Endothelial cell of umbilical vein (primary cell): Measurements from ENCODE around the gene LRRC53. TPM values are rescaled to one million over a fixed set of nuclear protein-coding genes. Genes with fewer than 3 reads are reported as not detected.

Experiments used
- BruUV-seq: library from RNA; stranded (reverse); fragments of 400-500 nt; replicated peaks from 2 replicates; lab custom pipeline; 2021; lab: Mats Ljungman, UMichigan
- CTCF ChIA-PET: fragments of 300-600, 350-600 bp; sonication (Branson Sonifier 250); formaldehyde crosslinking; loops from one replicate; lab custom pipeline; 2021; ENCODE audit warnings: antibody characterized with exemption, inconsistent platforms; lab: Charles Lee
- POLR2A ChIA-PET: fragments of 300-600, 350-600 bp; sonication (Branson Sonifier 250); formaldehyde crosslinking; loops from one replicate; lab custom pipeline; 2021; ENCODE audit warnings: antibody characterized with exemption, inconsistent platforms; lab: Charles Lee
- DNase-seq: peaks from one replicate; pipeline ENCODE4 v3.0.0-alpha.2; 2011; ENCODE audit warnings: low read depth, low spot score
- FAIRE-seq: peaks from 2 replicates; lab custom pipeline; 2011; peaks lifted over from hg19 to GRCh38; lab: Jason Lieb, UNC
- H2AFZ ChIP-seq: 2 replicates; pipeline ENCODE4 v1.6.0; 2012; ENCODE audit warnings: low read depth, low read length, control low read depth, inconsistent platforms
- H3K27ac ChIP-seq: 2 replicates; pipeline ENCODE4 v1.5.1; 2011; ENCODE audit warnings: low read depth, mild to moderate bottlenecking, control low read depth, low read length, moderate library complexity; ENCODE audit not compliant: insufficient read depth
- H3K27me3 ChIP-seq, 2 experiments: 2 replicates each; pipeline versions ENCODE4 v1.6.0 to v1.6.1; 2011; ENCODE audit warnings: low read length in 2 of 2, mixed read lengths in 1 of 2; ENCODE audit not compliant: control insufficient read depth in 2 of 2, insufficient read depth in 2 of 2
- H3K36me3 ChIP-seq, 2 experiments: 2 replicates in 1 of 2; 3 replicates in 1 of 2; pipeline ENCODE4 v1.5.1; 2011; ENCODE audit warnings: low read length in 2 of 2, mild to moderate bottlenecking in 1 of 2, moderate library complexity in 1 of 2; ENCODE audit not compliant: control insufficient read depth in 2 of 2, insufficient read depth in 2 of 2; ENCODE audit errors: extremely low read depth in 1 of 2
- H3K4me1 ChIP-seq: 3 replicates; pipeline ENCODE4 v1.5.1; 2011; ENCODE audit warnings: mild to moderate bottlenecking, low read length; ENCODE audit not compliant: control insufficient read depth, insufficient read depth; ENCODE audit errors: extremely low read depth
- H3K4me2 ChIP-seq: 2 replicates; pipeline ENCODE4 v1.6.1; 2011; ENCODE audit warnings: low read length, control low read depth, mixed read lengths; ENCODE audit not compliant: insufficient read depth
- H3K4me3 ChIP-seq, 3 experiments: fragments of 200-600 bp in 1 of 3; sonication (generic), shearing (Covaris generic) in 1 of 3; replicated peaks in 1 of 3; 2 replicates each; pipeline ENCODE4 v1.5.1; 2011 to 2016; ENCODE audit warnings: control low read depth in 3 of 3, low read length in 3 of 3, mild to moderate bottlenecking in 2 of 3, inconsistent platforms in 1 of 3, low read depth in 1 of 3, moderate library complexity in 1 of 3; ENCODE audit not compliant: insufficient read depth in 1 of 3
- H3K79me2 ChIP-seq: 2 replicates; pipeline ENCODE4 v1.6.0; 2012; ENCODE audit warnings: low read length, inconsistent platforms; ENCODE audit not compliant: control insufficient read depth, insufficient read depth
- H3K9ac ChIP-seq: replicated peaks from 2 replicates; pipeline ENCODE3; 2011; ENCODE audit warnings: low read length, control low read depth; ENCODE audit not compliant: insufficient read depth; ENCODE audit errors: extremely low read depth
- H3K9me1 ChIP-seq: replicated peaks from 3 replicates; pipeline ENCODE4 v1.6.0; 2011; ENCODE audit warnings: mild to moderate bottlenecking, low read length; ENCODE audit not compliant: control insufficient read depth, insufficient read depth; ENCODE audit errors: extremely low read depth
- H3K9me3 ChIP-seq: replicated peaks from 2 replicates; pipeline ENCODE4 v1.5.1; 2012; ENCODE audit warnings: low read length, inconsistent platforms; ENCODE audit not compliant: control insufficient read depth, insufficient read depth
- H4K20me1 ChIP-seq: replicated peaks from 2 replicates; pipeline ENCODE3; 2011; ENCODE audit warnings: mild to moderate bottlenecking, low read length; ENCODE audit not compliant: control insufficient read depth, insufficient read depth; ENCODE audit errors: extremely low read depth
- EZH2 ChIP-seq: IDR thresholded peaks from 2 replicates; pipeline ENCODE4 v1.6.1; 2012; ENCODE audit warnings: borderline replicate concordance, low read depth, mild to moderate bottlenecking, moderate library complexity, low read length, inconsistent platforms; ENCODE audit not compliant: severe bottlenecking
- FOS ChIP-seq: IDR thresholded peaks from 2 replicates; pipeline ENCODE4 v1.6.1; 2011; ENCODE audit warnings: mild to moderate bottlenecking, low read length, moderate library complexity, borderline replicate concordance; ENCODE audit not compliant: insufficient read depth
- GATA2 ChIP-seq: IDR thresholded peaks from 2 replicates; pipeline ENCODE4 v1.7.0; 2011; ENCODE audit warnings: low read depth, mild to moderate bottlenecking, moderate library complexity, mixed read lengths, low read length; ENCODE audit not compliant: insufficient read length, insufficient read depth
- JUN ChIP-seq: IDR thresholded peaks from 2 replicates; pipeline ENCODE4 v1.6.1; 2011; ENCODE audit warnings: borderline replicate concordance, low read depth; ENCODE audit not compliant: insufficient read length, insufficient read depth
- MYC ChIP-seq: IDR thresholded peaks from one replicate; pipeline ENCODE4 v1.6.1; 2011; ENCODE audit warnings: mild to moderate bottlenecking, low read depth, low read length
- POLR2A ChIP-seq: IDR thresholded peaks from 2 replicates; pipeline ENCODE4 v1.6.1; 2012; ENCODE audit warnings: low read depth, mild to moderate bottlenecking, control low read depth, low read length
- POLR2AphosphoS5 ChIP-seq: IDR thresholded peaks from 2 replicates; pipeline ENCODE4 v1.6.1; 2012; ENCODE audit warnings: low read depth, mild to moderate bottlenecking, control low read depth, low read length, moderate library complexity; ENCODE audit not compliant: insufficient read depth
- dilution Hi-C: fragments of 300-500 bp; cut with MboI; formaldehyde crosslinking; loops from one replicate; pipeline ENCODE4 v1.15.0; 2019; ENCODE audit warnings: low sequenced_read_pairs; ENCODE audit not compliant: extremely low pct_ligation_motif_present
- intact Hi-C: fragments of 100-400 bp; cut with micrococcal nuclease; formaldehyde crosslinking; loops from one replicate; pipeline ENCODE4 v1.10.0; 2022
- polyA plus RNA-seq, 4 experiments: library from polyadenylated mRNA; depleted of rRNA in 3 of 4; stranded (reverse) in 3 of 4; unstranded in 1 of 4; fragments of >200 nt; gene quantifications; 2 replicates each; pipeline versions ENCODE4 v1.2.1 to v1.2.3, GENCODE V29; 2011 to 2012; ENCODE audit warnings: missing spikeins in 1 of 4
- total RNA-seq: library from RNA; stranded (reverse); gene quantifications from 2 replicates; pipeline ENCODE4 v1.2.3, GENCODE V29; 2021
- TF ChIP-seq, protein P1 (sequence below), 2 donors: IDR thresholded peaks; 1 replicate in 1 of 2; 2 replicates in 1 of 2; pipeline ENCODE4 v1.5.1; 2011; ENCODE audit warnings: low read length in 2 of 2, mild to moderate bottlenecking in 2 of 2, moderate library complexity in 2 of 2, control low read depth in 1 of 2, inconsistent platforms in 1 of 2, low read depth in 1 of 2; ENCODE audit not compliant: insufficient read depth in 1 of 2; ENCODE audit errors: extremely low read depth in 1 of 2
- TF ChIP-seq, protein P2 (sequence below): IDR thresholded peaks from 2 replicates; pipeline ENCODE4 v1.6.1; 2011; ENCODE audit not compliant: insufficient read depth, insufficient read length

Gene LRRC53
- total and polyA plus RNA-seq, 2 donors (not counting 3 experiments of a cell fraction or from before 2014, with no cell fraction given), result not detected

- CTCF ChIA-PET, result no interaction called here
- no TSS peak for BruUV-seq
- Histone ChIP-seq H3K36me3 (no peaks in the 10 kb centered on the region), H3K79me2 (no peaks in the 10 kb centered on the region), H3K9me3 (no peaks in the 10 kb centered on the region), H3K4me1 (no peaks in the 10 kb centered on the region), H3K9ac (no peak overlapping the region), H3K27me3 (no peaks in the 10 kb centered on the region), H3K4me2 (no peak overlapping the region), H4K20me1 (no peaks in the 10 kb centered on the region), H3K9me1 (no peaks in the 10 kb centered on the region), H3K27ac (no peak overlapping the region), H3K4me3 (no peak overlapping the region), H2AFZ (no peak overlapping the region)
- FAIRE-seq (no peak), DNase-seq (no peak)
- dilution Hi-C loops (no loop called here), intact Hi-C loops (no loop called here)
- POLR2A ChIA-PET, result no interaction called here
- TF ChIP-seq, protein P1, sequence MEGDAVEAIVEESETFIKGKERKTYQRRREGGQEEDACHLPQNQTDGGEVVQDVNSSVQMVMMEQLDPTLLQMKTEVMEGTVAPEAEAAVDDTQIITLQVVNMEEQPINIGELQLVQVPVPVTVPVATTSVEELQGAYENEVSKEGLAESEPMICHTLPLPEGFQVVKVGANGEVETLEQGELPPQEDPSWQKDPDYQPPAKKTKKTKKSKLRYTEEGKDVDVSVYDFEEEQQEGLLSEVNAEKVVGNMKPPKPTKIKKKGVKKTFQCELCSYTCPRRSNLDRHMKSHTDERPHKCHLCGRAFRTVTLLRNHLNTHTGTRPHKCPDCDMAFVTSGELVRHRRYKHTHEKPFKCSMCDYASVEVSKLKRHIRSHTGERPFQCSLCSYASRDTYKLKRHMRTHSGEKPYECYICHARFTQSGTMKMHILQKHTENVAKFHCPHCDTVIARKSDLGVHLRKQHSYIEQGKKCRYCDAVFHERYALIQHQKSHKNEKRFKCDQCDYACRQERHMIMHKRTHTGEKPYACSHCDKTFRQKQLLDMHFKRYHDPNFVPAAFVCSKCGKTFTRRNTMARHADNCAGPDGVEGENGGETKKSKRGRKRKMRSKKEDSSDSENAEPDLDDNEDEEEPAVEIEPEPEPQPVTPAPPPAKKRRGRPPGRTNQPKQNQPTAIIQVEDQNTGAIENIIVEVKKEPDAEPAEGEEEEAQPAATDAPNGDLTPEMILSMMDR (IDR thresholded peaks at IDR 0.05; ENCODE audit: extremely low read depth in 1 of 2, insufficient read depth in 1 of 2, low read depth in 1 of 2, low read length in 2 of 2), result no peak
- TF ChIP-seq, protein P2, sequence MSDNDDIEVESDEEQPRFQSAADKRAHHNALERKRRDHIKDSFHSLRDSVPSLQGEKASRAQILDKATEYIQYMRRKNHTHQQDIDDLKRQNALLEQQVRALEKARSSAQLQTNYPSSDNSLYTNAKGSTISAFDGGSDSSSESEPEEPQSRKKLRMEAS, result no peak
- TF ChIP-seq POLR2A, result no peak
- no peak for TF ChIP-seq POLR2AphosphoS5
- no peak for TF ChIP-seq EZH2
- TF ChIP-seq FOS, result no peak
- TF ChIP-seq MYC, result no peak
- no peak for TF ChIP-seq JUN
- TF ChIP-seq GATA2, result no peak
These were observed 26.8 kb downstream of the LRRC53 start for GRCh38 chr1:74485622-74486021.
